Activated CD4-positive, alpha-beta T cell treated with anti-CD3 and anti-CD28 coated beads for 48 hours (primary cell): Measurements from ENCODE around the gene VMP1.
"Not testable (repeated sequence)": the region's sequence is repeated elsewhere in the genome, so short reads cannot be mapped to it uniquely, and the experiment has no call there.

Source experiments
- DNase-seq: peaks from one replicate; pipeline ENCODE4 v3.0.0-alpha.2; 2020

VMP1 gene

DNA sequence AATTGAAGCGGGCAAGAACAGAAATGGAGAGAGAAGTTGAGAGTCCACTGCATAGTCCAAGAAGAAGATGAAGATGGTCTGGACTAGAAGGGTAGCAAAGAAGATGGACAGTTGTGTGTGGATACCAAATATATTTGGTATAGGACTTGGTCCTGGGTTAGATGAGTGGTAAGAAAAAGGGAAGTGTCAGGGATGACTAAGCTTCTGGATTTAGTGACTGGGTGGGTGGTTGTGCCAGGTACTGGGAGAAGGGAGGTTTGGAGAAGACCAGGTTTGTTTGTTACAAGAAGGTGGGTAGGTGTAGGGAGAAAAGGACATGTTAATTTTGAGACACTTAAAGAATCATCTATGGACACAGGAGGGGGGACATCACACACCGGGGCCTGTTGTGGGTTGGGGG lies 5.4 kb downstream of the VMP1 start:
- DNase-seq, result no peak

DNA sequence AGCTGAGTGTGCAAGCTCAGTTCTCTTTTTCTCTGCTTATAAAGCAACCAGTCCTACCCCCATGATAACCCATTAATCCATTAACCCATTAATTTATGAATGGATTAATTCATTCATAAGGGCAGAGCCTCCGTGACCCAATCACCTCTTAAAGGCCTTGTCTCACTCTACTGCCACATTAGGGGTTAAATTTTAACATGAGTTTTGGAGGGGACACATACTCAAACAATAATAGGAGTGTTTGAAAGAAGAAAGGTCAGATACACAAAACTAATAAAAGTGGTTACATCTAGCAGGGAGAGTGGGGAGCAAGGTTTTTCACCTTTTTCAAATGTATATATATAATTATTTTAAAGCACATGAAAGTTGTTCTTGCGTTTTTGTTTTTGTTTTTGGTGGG lies 6.8 kb downstream of the VMP1 start:
- no peak for DNase-seq

- no peak for DNase-seq
Observed at GRCh38 chr17:59716427-59716826, 9.0 kb downstream of the VMP1 start.

DNA sequence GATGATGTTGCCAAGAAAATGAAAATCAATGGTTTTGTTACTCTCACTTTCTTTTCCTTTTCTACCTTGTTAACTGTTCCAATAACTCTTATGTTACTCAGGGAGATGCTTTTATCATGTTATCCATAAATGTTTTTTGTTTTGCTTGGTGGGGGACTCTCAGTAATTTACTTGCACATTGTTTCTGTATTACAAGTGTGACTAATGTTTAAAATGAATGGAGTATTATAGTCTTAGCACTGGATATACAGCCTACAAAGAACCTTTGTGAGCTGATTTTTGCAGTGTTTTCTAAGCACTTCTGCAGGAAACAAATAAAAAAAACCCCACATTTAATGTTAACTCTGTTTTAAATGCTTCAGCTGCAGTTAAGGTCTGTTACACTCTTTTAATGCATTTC lies 12.1 kb downstream of the VMP1 start:
- DNase-seq, result no peak

- no peak for DNase-seq
Observed at GRCh38 chr17:59722623-59723022, 15.2 kb downstream of the VMP1 start.

- DNase-seq, result no peak
Observed at GRCh38 chr17:59723041-59723440, 15.6 kb downstream of the VMP1 start.

DNA sequence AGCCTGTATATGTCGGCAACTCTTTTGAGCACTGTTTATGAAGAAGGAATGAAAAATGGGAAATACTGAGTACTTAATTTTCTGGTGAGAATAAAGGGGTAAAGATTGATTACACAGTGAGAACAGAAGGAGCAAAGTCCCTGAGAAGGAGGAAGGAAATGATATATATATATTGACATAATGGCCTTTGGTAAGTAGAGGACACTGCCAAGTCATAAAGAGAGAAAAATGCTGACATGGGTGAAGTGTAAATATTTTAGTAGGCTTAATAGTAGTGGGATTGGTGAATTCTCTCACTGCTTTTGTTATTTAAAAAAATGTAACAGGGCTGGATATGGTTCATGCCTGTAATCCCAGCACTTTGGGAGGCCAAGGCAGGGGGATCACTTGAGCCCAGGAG lies 16.2 kb downstream of the VMP1 start:
- no peak for DNase-seq

DNA sequence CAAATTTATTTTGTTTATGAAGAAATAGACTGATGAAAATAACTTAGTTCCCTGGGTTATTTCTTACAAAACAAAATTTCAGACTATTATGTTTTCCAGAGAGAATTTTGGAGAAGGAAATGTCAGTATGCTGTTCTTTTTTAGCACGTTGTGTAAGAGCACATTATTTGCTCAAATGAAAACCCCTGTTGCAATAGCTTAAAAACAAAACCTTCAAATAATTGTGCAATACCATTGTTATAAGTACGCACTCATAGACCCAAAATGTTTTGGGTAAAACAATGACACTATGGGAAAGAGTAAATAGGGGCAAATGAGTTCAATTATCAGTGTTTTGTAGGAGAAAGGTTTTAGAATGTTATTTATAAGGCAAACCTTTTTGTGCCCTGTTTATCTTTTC lies 18.2 kb downstream of the VMP1 start:
- no peak for DNase-seq

- DNase-seq, result no peak
Observed at GRCh38 chr17:59727817-59728533, 20.5 kb downstream of the VMP1 start.

DNA sequence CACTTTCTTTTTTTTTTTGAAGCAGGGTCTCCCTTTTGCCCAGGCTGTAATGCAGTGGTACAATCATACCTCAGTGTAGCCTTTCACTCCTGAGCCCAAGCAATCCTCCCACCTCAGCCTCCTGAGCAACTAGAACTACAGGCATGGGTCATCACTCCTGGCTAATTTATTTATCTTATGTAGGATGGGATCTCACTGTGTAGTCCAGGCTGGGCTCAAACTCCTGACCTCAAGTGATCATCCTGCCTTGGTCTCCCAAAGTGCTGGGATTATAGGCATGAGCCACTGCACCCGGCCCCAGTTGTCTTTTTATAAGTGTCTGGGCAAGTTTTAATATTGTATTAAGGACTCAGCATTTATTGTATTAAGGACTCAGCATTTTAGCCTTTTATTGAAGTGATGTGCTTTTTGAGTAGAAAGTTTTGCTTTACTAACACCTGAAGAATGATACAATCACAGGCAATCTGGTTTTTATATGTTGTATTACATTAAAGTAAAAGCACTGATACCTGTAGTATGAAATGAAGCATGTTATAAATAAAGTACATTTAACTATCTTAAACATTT lies 22.9 kb downstream of the VMP1 start:
- no peak for DNase-seq

DNA sequence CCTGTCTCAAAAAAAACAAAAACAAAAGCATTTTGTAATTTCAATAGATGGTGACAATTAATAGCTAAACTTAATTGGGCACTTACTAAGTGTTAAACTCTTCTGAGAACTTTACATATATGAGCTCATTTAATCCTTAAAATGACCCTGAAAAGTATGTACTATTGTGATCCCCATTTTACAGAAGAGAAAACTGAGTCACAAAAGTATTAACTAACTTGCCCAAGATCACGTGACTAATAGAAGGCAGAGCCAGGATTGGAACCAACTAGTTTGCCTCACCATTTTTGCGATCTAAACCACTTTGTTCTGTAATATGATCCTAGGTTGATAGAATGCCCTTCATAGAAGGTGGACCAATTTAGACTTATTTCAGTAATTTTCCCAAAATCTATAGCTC lies 26.2 kb downstream of the VMP1 start:
- no peak for DNase-seq

DNA sequence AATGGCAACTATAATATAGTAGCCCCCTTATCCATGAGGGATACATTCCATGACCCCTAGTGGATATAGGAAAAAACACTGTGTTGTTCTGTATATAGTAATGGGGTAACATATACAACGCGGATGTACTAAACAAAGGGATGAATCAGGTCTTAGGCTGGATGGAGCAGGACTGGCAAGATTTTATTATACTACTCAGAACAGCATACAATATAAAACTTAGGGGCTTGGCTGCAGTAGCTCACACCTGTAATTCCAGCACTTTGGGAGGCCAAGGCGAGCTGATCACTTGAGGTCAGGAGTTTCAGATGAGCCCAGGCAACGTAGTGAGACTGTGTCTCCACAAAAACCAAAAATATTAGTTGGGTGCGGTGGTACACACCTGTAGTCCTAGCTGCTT lies 26.8 kb downstream of the VMP1 start:
- no peak for DNase-seq

DNA sequence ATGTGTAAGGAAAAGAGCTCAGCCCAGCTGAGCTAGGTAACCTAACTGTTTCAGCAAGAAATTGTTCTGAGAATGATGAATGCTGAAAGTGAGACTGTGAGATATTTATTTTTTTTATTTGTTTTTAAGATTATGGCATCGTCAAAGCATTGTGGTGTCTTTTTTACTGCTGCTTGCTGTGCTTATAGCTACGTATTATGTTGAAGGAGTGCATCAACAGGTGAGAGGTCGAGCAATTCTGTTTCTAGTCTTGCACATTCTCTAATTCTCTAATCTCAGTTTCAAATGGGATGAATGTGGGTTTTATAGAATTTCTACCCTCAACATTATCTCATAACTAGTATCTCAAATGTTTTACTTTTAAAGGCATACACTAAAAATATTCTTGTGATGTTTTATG lies 29.9 kb downstream of the VMP1 start:
- no peak for DNase-seq

GRCh38 chr17:59743842-59744241 lies 36.4 kb downstream of the VMP1 start:
- DNase-seq, result no peak

- DNase-seq, result no peak
Observed at GRCh38 chr17:59745040-59745439, 37.6 kb downstream of the VMP1 start.

DNA sequence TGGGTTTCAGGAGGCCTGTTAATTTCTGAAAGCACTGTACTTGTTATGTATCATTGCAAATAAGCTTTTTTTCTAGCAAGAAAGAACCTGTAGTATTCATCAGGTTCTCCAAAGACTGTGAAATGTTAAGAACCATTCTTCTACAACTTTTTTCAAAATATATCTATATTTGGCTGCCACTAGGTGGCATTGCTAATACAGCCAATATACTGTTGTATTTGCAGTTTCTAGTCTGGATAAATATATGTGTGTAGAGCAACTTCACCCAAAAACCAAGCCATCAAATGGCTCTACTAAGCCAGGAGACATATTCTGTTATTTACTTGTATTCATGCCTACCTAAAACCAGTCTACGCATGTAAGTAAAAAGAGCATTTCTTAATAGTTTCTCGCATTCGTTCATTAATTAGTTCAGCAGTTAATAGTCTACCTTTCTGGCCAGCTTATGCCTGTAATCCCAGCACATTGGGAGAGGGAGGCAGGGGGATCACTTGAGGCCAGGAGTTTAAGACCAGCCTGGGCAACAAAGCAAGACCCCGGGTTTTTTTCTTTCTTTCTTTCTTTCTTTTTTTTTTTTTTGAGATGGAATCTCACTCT lies 39.5 kb downstream of the VMP1 start:
- no peak for DNase-seq

DNA sequence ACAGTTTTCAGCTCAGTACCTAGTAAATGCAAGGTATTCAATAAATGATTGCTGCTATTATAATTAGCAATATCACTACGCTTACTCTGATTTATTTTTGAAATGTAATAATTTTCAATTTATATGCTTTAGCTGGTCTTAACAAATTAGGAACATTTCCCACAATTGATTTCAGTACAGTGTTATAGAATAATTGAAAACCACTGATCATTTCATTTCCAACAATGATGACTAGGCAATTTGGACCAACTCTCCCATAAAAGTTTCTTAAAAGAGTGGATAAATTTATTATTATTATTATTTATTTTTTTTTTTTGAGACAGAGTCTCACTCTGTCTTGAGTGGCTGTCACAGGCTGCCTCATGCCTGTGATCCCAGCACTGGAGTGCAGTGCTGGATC lies 41.1 kb downstream of the VMP1 start:
- no peak for DNase-seq

- DNase-seq, result no peak
Observed at GRCh38 chr17:59751955-59752413, 44.5 kb downstream of the VMP1 start.

DNA sequence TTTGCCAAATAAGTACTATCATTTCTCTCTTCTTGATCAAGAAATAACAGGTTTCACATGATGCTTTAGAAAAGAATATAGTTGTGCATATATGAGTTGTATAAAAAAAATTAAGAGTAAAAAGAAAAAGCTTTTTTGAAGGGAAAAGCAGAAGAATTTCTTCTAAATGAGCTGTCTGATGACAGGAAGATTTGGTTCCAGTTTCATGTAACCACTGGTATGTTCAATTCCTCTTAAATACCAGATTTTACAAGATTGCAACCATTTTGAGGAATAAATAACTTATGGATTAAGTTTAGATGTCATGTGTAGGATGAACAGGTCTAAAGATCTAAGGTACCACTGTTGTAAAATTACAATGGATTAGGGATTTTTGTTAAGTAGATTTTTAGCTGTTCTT lies 45.0 kb downstream of the VMP1 start:
- no peak for DNase-seq

DNA sequence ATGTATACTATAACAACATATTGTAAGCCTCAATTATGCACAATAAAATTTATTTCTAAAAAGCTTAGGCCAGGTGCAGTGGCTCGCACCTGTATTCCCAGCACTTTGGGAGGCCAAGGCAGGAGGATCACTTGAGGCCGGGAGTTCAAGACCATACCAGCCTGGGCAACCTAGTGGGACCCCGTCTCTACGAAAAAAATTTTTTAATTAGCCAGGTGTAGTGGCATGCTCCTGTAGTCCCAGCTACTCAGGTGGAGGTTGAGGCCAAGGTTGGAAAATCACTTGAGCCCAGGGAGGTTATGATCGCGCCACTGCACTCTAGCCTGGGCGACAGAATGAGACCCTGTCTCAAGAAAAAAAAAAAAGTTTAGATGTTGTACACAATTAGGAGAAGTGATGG lies 45.5 kb downstream of the VMP1 start:
- DNase-seq, result no peak

- no peak for DNase-seq
Observed at GRCh38 chr17:59753522-59754467, 46.3 kb downstream of the VMP1 start.

DNA sequence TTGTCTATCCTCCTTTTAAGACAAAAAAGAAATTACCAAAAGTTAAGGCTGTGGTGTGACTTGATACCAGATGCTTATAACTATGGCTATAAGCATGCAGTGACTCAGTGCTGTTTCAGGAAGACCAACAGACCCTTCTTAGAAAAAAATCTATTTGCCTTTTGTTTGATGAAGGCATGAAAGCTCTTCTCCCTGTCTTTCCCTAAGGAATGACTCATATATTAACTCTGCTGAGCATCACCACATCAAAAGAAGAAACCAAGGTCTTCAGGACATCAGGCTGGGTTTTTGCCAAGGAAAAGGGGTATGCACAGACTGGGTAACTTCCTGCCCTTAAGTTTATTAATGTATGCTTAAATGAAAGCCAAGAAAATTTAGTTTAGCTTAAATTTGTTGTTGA lies 47.1 kb downstream of the VMP1 start:
- no peak for DNase-seq

DNA sequence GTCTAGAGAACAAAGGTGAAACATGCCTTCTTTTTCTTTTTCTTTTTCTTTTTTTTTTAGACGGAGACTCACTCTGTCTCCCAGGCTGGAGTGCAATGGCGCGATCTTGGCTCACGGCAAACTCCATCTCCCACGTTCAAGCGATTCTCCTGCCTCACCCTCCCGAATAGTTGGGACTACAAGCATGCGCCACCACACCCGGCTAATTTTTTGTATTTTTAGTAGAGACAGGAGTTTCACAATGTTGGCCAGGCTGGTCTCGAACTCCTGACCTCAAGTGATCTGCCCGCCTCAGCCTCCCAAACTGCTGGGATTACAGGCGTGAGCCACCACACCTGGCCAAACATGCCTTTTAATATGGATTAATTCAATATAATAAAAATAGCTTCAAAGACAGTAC lies 47.6 kb downstream of the VMP1 start:
- not testable (repeated sequence) for DNase-seq
